ENCODE measurements around the gene VWA1.

GRCh38 chr1:1402072-1402900 is 33.2 kb upstream of the VWA1 start:
- TF ChIP-seq, protein P1, sequence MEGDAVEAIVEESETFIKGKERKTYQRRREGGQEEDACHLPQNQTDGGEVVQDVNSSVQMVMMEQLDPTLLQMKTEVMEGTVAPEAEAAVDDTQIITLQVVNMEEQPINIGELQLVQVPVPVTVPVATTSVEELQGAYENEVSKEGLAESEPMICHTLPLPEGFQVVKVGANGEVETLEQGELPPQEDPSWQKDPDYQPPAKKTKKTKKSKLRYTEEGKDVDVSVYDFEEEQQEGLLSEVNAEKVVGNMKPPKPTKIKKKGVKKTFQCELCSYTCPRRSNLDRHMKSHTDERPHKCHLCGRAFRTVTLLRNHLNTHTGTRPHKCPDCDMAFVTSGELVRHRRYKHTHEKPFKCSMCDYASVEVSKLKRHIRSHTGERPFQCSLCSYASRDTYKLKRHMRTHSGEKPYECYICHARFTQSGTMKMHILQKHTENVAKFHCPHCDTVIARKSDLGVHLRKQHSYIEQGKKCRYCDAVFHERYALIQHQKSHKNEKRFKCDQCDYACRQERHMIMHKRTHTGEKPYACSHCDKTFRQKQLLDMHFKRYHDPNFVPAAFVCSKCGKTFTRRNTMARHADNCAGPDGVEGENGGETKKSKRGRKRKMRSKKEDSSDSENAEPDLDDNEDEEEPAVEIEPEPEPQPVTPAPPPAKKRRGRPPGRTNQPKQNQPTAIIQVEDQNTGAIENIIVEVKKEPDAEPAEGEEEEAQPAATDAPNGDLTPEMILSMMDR (IDR thresholded peaks at IDR 0.05): peak in 6 of 7 experiments; percentile 27 to 57 (median 42)
- TF ChIP-seq POLR2A (IDR thresholded peaks at IDR 0.05): no peak
